Activated T-helper 1 cell treated with anti-CD3 and anti-CD28 coated beads, Interleukin-12 subunit alpha, Interleukin-12 subunit beta, Interleukin-2, Interleukin-4 antibody, amounts not matched to agents 30 ng/mL and 10 ng/mL and 1 ng/mL, durations not matched to agents 14 hours and 24 hours and 36 hours (primary cell): Measurements from ENCODE around the gene RAB31. TPM values are rescaled to one million over a fixed set of nuclear protein-coding genes. Genes with fewer than 3 reads are reported as not detected.

Source experiments
- DNase-seq: peaks from one replicate; pipeline ENCODE4 v3.0.0; 2021; ENCODE audit warnings: low spot score
- H3K27ac Mint-ChIP-seq: one replicate; pipeline ENCODE4 v1.8.0; 2021; ENCODE audit warnings: mild to moderate bottlenecking, mixed read lengths
- H3K27me3 Mint-ChIP-seq: one replicate; pipeline ENCODE4 v1.8.0; 2022; ENCODE audit warnings: mild to moderate bottlenecking, moderate library complexity, mixed read lengths; ENCODE audit not compliant: insufficient read depth
- H3K36me3 Mint-ChIP-seq: one replicate; pipeline ENCODE4 v1.8.0; 2021; ENCODE audit warnings: low read depth, mixed read lengths
- H3K4me1 Mint-ChIP-seq: one replicate; pipeline ENCODE4 v1.8.0; 2021; ENCODE audit warnings: low read depth, mixed read lengths
- H3K4me3 Mint-ChIP-seq: one replicate; pipeline ENCODE4 v1.8.0; 2021; ENCODE audit warnings: mild to moderate bottlenecking, moderate library complexity, mixed read lengths
- H3K9me3 Mint-ChIP-seq: one replicate; pipeline ENCODE4 v1.8.0; 2021; ENCODE audit warnings: mixed read lengths
- intact Hi-C: fragments of 100-400 bp; cut with micrococcal nuclease; formaldehyde crosslinking; loops from one replicate; pipeline ENCODE4 v1.15.1; 2024
- total RNA-seq: library from RNA; stranded (reverse); gene quantifications from 2 replicates; pipeline ENCODE4 v1.2.3, GENCODE V29; 2022

RAB31 gene
- total RNA-seq, 1 donor from 2014 or later, result 0.13 TPM

- Mint-ChIP-seq H3K9me3 (no peaks in the 10 kb centered on the region), H3K4me3 (no peak overlapping the region), H3K27ac (no peak overlapping the region), H3K27me3 (peaks cover 15% of the 10 kb centered on the region), H3K36me3 (no peaks in the 10 kb centered on the region), H3K4me1 (peaks cover 16% of the 10 kb centered on the region)
- intact Hi-C loops, result loop anchor here (5.0 to 10.0 kb wide), 3 partner anchors 776 to 1206 kb away; partner anchors contain the start of genes ANKRD12, MTCL1 and NDUFV2
- DNase-seq, result no peak
Measured at GRCh38 chr18:9910661-9911060, 202.6 kb downstream of the RAB31 start.

DNA sequence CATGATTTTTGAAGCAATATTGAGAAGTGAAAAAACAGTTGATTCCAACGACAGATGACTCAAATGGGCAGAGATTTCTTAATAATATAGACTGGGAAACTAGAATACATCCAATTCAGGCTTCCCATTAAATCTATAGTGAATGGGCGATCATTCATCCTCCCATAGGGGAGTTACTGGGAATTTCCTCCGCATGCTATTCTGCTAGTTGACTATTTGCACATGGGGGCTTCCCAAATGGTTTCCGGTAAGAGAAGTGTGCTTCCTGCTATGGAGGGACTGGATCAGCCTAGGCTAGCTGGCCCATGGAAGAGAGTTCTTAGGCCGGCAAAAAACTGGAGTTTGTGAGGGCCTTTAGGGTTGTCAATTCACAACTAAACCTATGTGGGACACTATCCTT lies 203.1 kb downstream of the RAB31 start:
- peaks cover 21% of the 10 kb centered on the region for H3K4me1 Mint-ChIP-seq
- peaks cover 15% of the 10 kb centered on the region for H3K27me3 Mint-ChIP-seq
- H3K36me3 Mint-ChIP-seq, result peaks cover 3% of the 10 kb centered on the region
- intact Hi-C loops, result loop anchor here (5.0 to 10.0 kb wide), 3 partner anchors 776 to 1206 kb away; partner anchors contain the start of genes ANKRD12, MTCL1 and NDUFV2
- H3K4me3 Mint-ChIP-seq, result no peak overlapping the region
- no peak for DNase-seq
- H3K27ac Mint-ChIP-seq, result no peak overlapping the region
- no peaks in the 10 kb centered on the region for H3K9me3 Mint-ChIP-seq

Other genes with a start within 250 kb of the RAB31 start
- gene RALBP1, start 232.8 kb upstream of the RAB31 start, total RNA-seq, result 40.9 and 42.4 TPM in 2 replicates
- gene PPP4R1, start 93.7 kb upstream of the RAB31 start, total RNA-seq, result 49.5 and 54.8 TPM in 2 replicates
- 0.26 TPM in 1 of 2 replicates, not detected in the other for gene TXNDC2, start 177.7 kb downstream of the RAB31 start, total RNA-seq
- gene VAPA, start 205.7 kb downstream of the RAB31 start, total RNA-seq, result 187 and 201 TPM in 2 replicates